Ramos (cell line): ENCODE data around the gene GLCCI1.

Experiments used
- in situ Hi-C: fragments of 300-500 bp; cut with MboI; formaldehyde crosslinking; loops from one replicate; pipeline ENCODE4 v1.14.3; 2022; ENCODE audit warnings: low sequenced_read_pairs; ENCODE audit not compliant: unreplicated experiment

Gene GLCCI1

GRCh38 chr7:7968544-7969305, at the start of gene GLCCI1:
Gene GLCCI1, plus strand, starts transcription at chr7:7968796. Its CDS starts 555 bp downstream, at chr7:7969351.
- in situ Hi-C loops = no loop called here

- in situ Hi-C loops = no loop called here
Observed at GRCh38 chr7:7919449-7919945, 49.1 kb upstream of the GLCCI1 start.

GRCh38 chr7:7920056-7920455, 48.5 kb upstream of the GLCCI1 start:
- in situ Hi-C loops = no loop called here

- in situ Hi-C loops = no loop called here
Observed at GRCh38 chr7:7920481-7920880, 48.1 kb upstream of the GLCCI1 start.

- in situ Hi-C loops = no loop called here
Observed at GRCh38 chr7:7921830-7922229, 46.8 kb upstream of the GLCCI1 start.

GRCh38 chr7:7922684-7923385, 45.8 kb upstream of the GLCCI1 start:
- in situ Hi-C loops = no loop called here

GRCh38 chr7:7923818-7924217, 44.8 kb upstream of the GLCCI1 start:
- in situ Hi-C loops = no loop called here

- in situ Hi-C loops = no loop called here
Observed at GRCh38 chr7:7924303-7924702, 44.3 kb upstream of the GLCCI1 start.

- in situ Hi-C loops = no loop called here
Observed at GRCh38 chr7:7931626-7932025, 37.0 kb upstream of the GLCCI1 start.

- in situ Hi-C loops = no loop called here
Observed at GRCh38 chr7:7932553-7932952, 36.0 kb upstream of the GLCCI1 start.

GRCh38 chr7:7933915-7934526, 34.6 kb upstream of the GLCCI1 start:
- in situ Hi-C loops = no loop called here

GRCh38 chr7:7934945-7935344, 33.7 kb upstream of the GLCCI1 start:
- in situ Hi-C loops = no loop called here

- in situ Hi-C loops = no loop called here
Observed at GRCh38 chr7:7938471-7938870, 30.1 kb upstream of the GLCCI1 start.

- in situ Hi-C loops = no loop called here
Observed at GRCh38 chr7:7943951-7944350, 24.6 kb upstream of the GLCCI1 start.

GRCh38 chr7:7944619-7945282, 23.8 kb upstream of the GLCCI1 start:
- in situ Hi-C loops = no loop called here

GRCh38 chr7:7946486-7946885, 22.1 kb upstream of the GLCCI1 start:
- in situ Hi-C loops = no loop called here

GRCh38 chr7:7948232-7948631, 20.4 kb upstream of the GLCCI1 start:
- in situ Hi-C loops = no loop called here

- in situ Hi-C loops = no loop called here
Observed at GRCh38 chr7:7953806-7954205, 14.8 kb upstream of the GLCCI1 start.

GRCh38 chr7:7956531-7957128, 12.0 kb upstream of the GLCCI1 start:
- in situ Hi-C loops = no loop called here

- in situ Hi-C loops = no loop called here
Observed at GRCh38 chr7:7957513-7957912, 11.1 kb upstream of the GLCCI1 start.
